Prostate gland (tissue), 2 donors: ENCODE measurements around the gene INTS1. TPM values are rescaled to one million over a fixed set of nuclear protein-coding genes. Genes with fewer than 3 reads are reported as not detected.

Experiments used
- DNase-seq: peaks from one replicate; pipeline ENCODE4 v3.0.0-alpha.2; 2019; ENCODE audit warnings: low spot score
- H3K27ac ChIP-seq, 2 donors: fragments of 200-600 bp; sonication (generic); 2 replicates each; pipeline ENCODE4 v1.5.1; 2017 to 2019
- H3K27me3 ChIP-seq: fragments of 200-600 bp; sonication (generic); replicated peaks from 2 replicates; pipeline ENCODE4 v1.5.1; 2019; ENCODE audit not compliant: insufficient read depth
- H3K36me3 ChIP-seq, 2 donors: fragments of 200-600 bp; sonication (generic); 1 replicate in 1 of 2; 2 replicates in 1 of 2; pipeline versions ENCODE4 v1.5.1 to v1.8.1; 2017 to 2019
- H3K4me1 ChIP-seq: fragments of 200-600 bp; sonication (generic); replicated peaks from 2 replicates; pipeline ENCODE4 v1.5.1; 2019
- H3K4me3 ChIP-seq, 2 donors: fragments of 200-600 bp; sonication (generic); 2 replicates each; pipeline ENCODE4 v1.5.1; 2017 to 2019
- H3K9me3 ChIP-seq: fragments of 200-600 bp; sonication (generic); 2 replicates; pipeline ENCODE4 v1.5.1; 2017
- CTCF ChIP-seq, 4 experiments: fragments of 200-600 bp in 2 of 4; fragments of 450-650 bp in 2 of 4; sonication (generic) in 2 of 4; IDR thresholded peaks; 1 replicate in 3 of 4; 2 replicates in 1 of 4; pipeline ENCODE4 v1.5.1; 2016 to 2019; ENCODE audit warnings: antibody characterized with exemption in 4 of 4, mild to moderate bottlenecking in 2 of 4, moderate library complexity in 2 of 4
- POLR2A ChIP-seq: fragments of 450-650 bp; IDR thresholded peaks from one replicate; pipeline ENCODE4 v1.6.1; 2016; ENCODE audit warnings: antibody characterized with exemption, mild to moderate bottlenecking
- POLR2AphosphoS5 ChIP-seq: sonication (generic); formaldehyde crosslinking; IDR thresholded peaks from one replicate; pipeline ENCODE4 v1.6.1; 2017; ENCODE audit warnings: antibody characterized with exemption
- WGBS: methylation state at CpG from one replicate; pipeline ENCODE4 v1.1.5; 2018; 5-methylcytosine and 5-hydroxymethylcytosine counted together
- intact Hi-C: fragments of 100-400 bp; cut with DNase I; formaldehyde crosslinking; loops from one replicate; pipeline ENCODE4 v1.14.2; 2022
- total RNA-seq, 2 donors: library from RNA; depleted of rRNA; stranded (reverse); fragments of >200 nt; gene quantifications; one replicate each; pipeline ENCODE4 v1.1.0, GENCODE V29; 2016

Gene INTS1
- total RNA-seq, 2 donors from 2014 or later = 64.9 to 146 TPM

- peaks cover 3% of the 10 kb centered on the region for H3K4me1 ChIP-seq
- H3K27ac ChIP-seq = no peak overlapping the region
- no peaks in the 10 kb centered on the region for H3K27me3 ChIP-seq
- no peak overlapping the region for H3K4me3 ChIP-seq
- intact Hi-C loops = loop anchor here (5.0 kb wide), 1 partner anchor 48 kb away; the partner anchor contains the start of gene INTS1
- H3K36me3 ChIP-seq = no peaks in the 10 kb centered on the region
- 96% methylated on average over 14 of the region's 17 CpGs for WGBS
- no peak for DNase-seq
- no peak for TF ChIP-seq POLR2A
- TF ChIP-seq CTCF (IDR thresholded peaks at IDR 0.05) = no peak
- no peak for TF ChIP-seq POLR2AphosphoS5
- no peaks in the 10 kb centered on the region for H3K9me3 ChIP-seq
Measured at GRCh38 chr7:1550846-1551155, 46.6 kb upstream of the INTS1 start.

GRCh38 chr7:1550005-1550845, 46.0 kb upstream of the INTS1 start:
- TF ChIP-seq CTCF (IDR thresholded peaks at IDR 0.05) = no peak
- TF ChIP-seq POLR2A = no peak
- no peak for TF ChIP-seq POLR2AphosphoS5
- intact Hi-C loops = loop anchor here (5.0 kb wide), 1 partner anchor 48 kb away; the partner anchor contains the start of gene INTS1
- no peaks in the 10 kb centered on the region for H3K9me3 ChIP-seq
- H3K4me3 ChIP-seq = no peak overlapping the region
- H3K27me3 ChIP-seq = no peaks in the 10 kb centered on the region
- DNase-seq = no peak
- H3K27ac ChIP-seq = no peak overlapping the region
- H3K4me1 ChIP-seq = no peaks in the 10 kb centered on the region
- 86% methylated on average over 39 of the region's 42 CpGs for WGBS
- no peaks in the 10 kb centered on the region for H3K36me3 ChIP-seq

GRCh38 chr7:1549357-1550004, 45.3 kb upstream of the INTS1 start:
- 92% methylated on average over 25 of the region's 27 CpGs for WGBS
- no peak for DNase-seq
- no peaks in the 10 kb centered on the region for H3K9me3 ChIP-seq
- H3K36me3 ChIP-seq = no peaks in the 10 kb centered on the region
- no peak for TF ChIP-seq POLR2AphosphoS5
- TF ChIP-seq CTCF (IDR thresholded peaks at IDR 0.05) = no peak
- TF ChIP-seq POLR2A = no peak
- no peaks in the 10 kb centered on the region for H3K4me1 ChIP-seq
- intact Hi-C loops = loop anchor here (5.0 kb wide), 1 partner anchor 47 kb away; the partner anchor contains the start of gene INTS1
- no peak overlapping the region for H3K4me3 ChIP-seq
- H3K27ac ChIP-seq = no peak overlapping the region
- H3K27me3 ChIP-seq = no peaks in the 10 kb centered on the region

- H3K27me3 ChIP-seq = no peaks in the 10 kb centered on the region
- DNase-seq = no peak
- H3K9me3 ChIP-seq = no peaks in the 10 kb centered on the region
- H3K4me1 ChIP-seq = no peaks in the 10 kb centered on the region
- TF ChIP-seq POLR2A (no peak), POLR2AphosphoS5 (no peak), CTCF (IDR thresholded peaks at IDR 0.05) (no peak)
- no peak overlapping the region for H3K27ac ChIP-seq
- 84% methylated on average over 14 of the region's 14 CpGs for WGBS
- H3K36me3 ChIP-seq = no peaks in the 10 kb centered on the region
- intact Hi-C loops = no loop called here
- no peak overlapping the region for H3K4me3 ChIP-seq
Measured at GRCh38 chr7:1548944-1549343, 44.8 kb upstream of the INTS1 start.
